ENCODE results near the gene PURA.

The PURA gene

GRCh38 chr5:140165101-140165922 lies 51.4 kb downstream of the PURA start:
- no peaks in the 10 kb centered on the region for H3K36me3 ChIP-seq (ENCODE audit: insufficient read depth, low read length)
- H3K4me3 ChIP-seq (ENCODE audit: low read length): no peak overlapping the region
- no peaks in the 10 kb centered on the region for H3K9me3 ChIP-seq (ENCODE audit: low read length)
- peaks cover 5% of the 10 kb centered on the region for H3K27me3 ChIP-seq (ENCODE audit: insufficient read depth, low read length)
- no peaks in the 10 kb centered on the region for H3K4me1 ChIP-seq (ENCODE audit: insufficient read depth, low read length)
- H2AFZ ChIP-seq (ENCODE audit: low read depth, low read length): no peak overlapping the region

- H3K36me3 ChIP-seq (ENCODE audit: insufficient read depth, low read length): no peaks in the 10 kb centered on the region
- H3K4me1 ChIP-seq (ENCODE audit: insufficient read depth, low read length): no peaks in the 10 kb centered on the region
- peaks cover 5% of the 10 kb centered on the region for H3K27me3 ChIP-seq (ENCODE audit: insufficient read depth, low read length)
- H3K9me3 ChIP-seq (ENCODE audit: low read length): no peaks in the 10 kb centered on the region
- no peak overlapping the region for H2AFZ ChIP-seq (ENCODE audit: low read depth, low read length)
- H3K4me3 ChIP-seq (ENCODE audit: low read length): no peak overlapping the region
Observed at GRCh38 chr5:140165923-140166270, 52.0 kb downstream of the PURA start.

- Histone ChIP-seq H3K27me3 (ENCODE audit: insufficient read depth, low read length) (peaks cover 5% of the 10 kb centered on the region), H3K36me3 (ENCODE audit: insufficient read depth, low read length) (no peaks in the 10 kb centered on the region), H3K4me1 (ENCODE audit: insufficient read depth, low read length) (no peaks in the 10 kb centered on the region), H3K9me3 (ENCODE audit: low read length) (no peaks in the 10 kb centered on the region), H3K4me3 (ENCODE audit: low read length) (no peak overlapping the region), H2AFZ (ENCODE audit: low read depth, low read length) (no peak overlapping the region)
Observed at GRCh38 chr5:140166911-140167310, 53.0 kb downstream of the PURA start.

- Histone ChIP-seq H3K36me3 (ENCODE audit: insufficient read depth, low read length) (no peaks in the 10 kb centered on the region), H3K9me3 (ENCODE audit: low read length) (no peaks in the 10 kb centered on the region), H3K27me3 (ENCODE audit: insufficient read depth, low read length) (no peaks in the 10 kb centered on the region), H3K4me1 (ENCODE audit: insufficient read depth, low read length) (no peaks in the 10 kb centered on the region), H2AFZ (ENCODE audit: low read depth, low read length) (no peak overlapping the region), H3K4me3 (ENCODE audit: low read length) (no peak overlapping the region)
Observed at GRCh38 chr5:140168371-140168770, 54.5 kb downstream of the PURA start.

- peaks cover 1% of the 10 kb centered on the region for H3K4me1 ChIP-seq (ENCODE audit: insufficient read depth, low read length)
- H3K36me3 ChIP-seq (ENCODE audit: insufficient read depth, low read length): no peaks in the 10 kb centered on the region
- H3K27me3 ChIP-seq (ENCODE audit: insufficient read depth, low read length): no peaks in the 10 kb centered on the region
- H3K4me3 ChIP-seq (ENCODE audit: low read length): no peak overlapping the region
- H3K9me3 ChIP-seq (ENCODE audit: low read length): no peaks in the 10 kb centered on the region
- no peak overlapping the region for H2AFZ ChIP-seq (ENCODE audit: low read depth, low read length)
Observed at GRCh38 chr5:140169410-140169809, 55.5 kb downstream of the PURA start.

- Histone ChIP-seq H3K36me3 (ENCODE audit: insufficient read depth, low read length) (no peaks in the 10 kb centered on the region), H3K9me3 (ENCODE audit: low read length) (no peaks in the 10 kb centered on the region), H2AFZ (ENCODE audit: low read depth, low read length) (no peak overlapping the region), H3K4me3 (ENCODE audit: low read length) (no peak overlapping the region), H3K4me1 (ENCODE audit: insufficient read depth, low read length) (peaks cover 10% of the 10 kb centered on the region), H3K27me3 (ENCODE audit: insufficient read depth, low read length) (no peaks in the 10 kb centered on the region)
Observed at GRCh38 chr5:140172483-140172882, 58.6 kb downstream of the PURA start.

- H2AFZ ChIP-seq (ENCODE audit: low read depth, low read length): no peak overlapping the region
- no peak overlapping the region for H3K4me3 ChIP-seq (ENCODE audit: low read length)
- no peaks in the 10 kb centered on the region for H3K9me3 ChIP-seq (ENCODE audit: low read length)
- H3K4me1 ChIP-seq (ENCODE audit: insufficient read depth, low read length): peaks cover 10% of the 10 kb centered on the region
- H3K27me3 ChIP-seq (ENCODE audit: insufficient read depth, low read length): no peaks in the 10 kb centered on the region
- no peaks in the 10 kb centered on the region for H3K36me3 ChIP-seq (ENCODE audit: insufficient read depth, low read length)
Observed at GRCh38 chr5:140174014-140174413, 60.1 kb downstream of the PURA start.

GRCh38 chr5:140174465-140175366 lies 60.8 kb downstream of the PURA start, which contains the start of gene CYSTM1:
TSS of gene CYSTM1 (plus strand) at chr5:140175188. CDS start at chr5:140194466, 19,278 bp downstream.
- Histone ChIP-seq H3K27me3 (ENCODE audit: insufficient read depth, low read length) (no peaks in the 10 kb centered on the region), H3K9me3 (ENCODE audit: low read length) (no peaks in the 10 kb centered on the region), H3K4me3 (ENCODE audit: low read length) (peak within 1 kb of the TSS; percentile 68), H2AFZ (ENCODE audit: low read depth, low read length) (peak within 1 kb of the TSS; percentile 88), H3K4me1 (ENCODE audit: insufficient read depth, low read length) (peaks cover 10% of the 10 kb centered on the region), H3K36me3 (ENCODE audit: insufficient read depth, low read length) (no peaks in the 10 kb centered on the region)
